ENCODE data around the gene TSPAN9. TPM values are rescaled to one million over a fixed set of nuclear protein-coding genes. Genes with fewer than 3 reads are reported as not detected.

The TSPAN9 gene
- total and polyA plus RNA-seq, 9 donors: 24.9 to 72.3 (median 55.7) TPM

- Histone ChIP-seq H3K36me3 (no peaks in the 10 kb centered on the region), H3K4me1 (ENCODE audit: insufficient read depth) (peaks cover 3% of the 10 kb centered on the region), H3K27ac (no peak overlapping the region), H3K4me3 (no peak overlapping the region), H3K27me3 (no peaks in the 10 kb centered on the region), H3K9me3 (no peaks in the 10 kb centered on the region)
- intact Hi-C loops (cut with DNase I): no loop called here
- WGBS, 3 donors: 66 to 69% (median 68%) methylated on average over 11 of the region's 11 CpGs
- TF ChIP-seq POLR2A (IDR thresholded peaks at IDR 0.05) (no peak), CTCF (IDR thresholded peaks at IDR 0.05) (no peak), EP300 (IDR thresholded peaks at IDR 0.05) (no peak)
- DNase-seq: peak in 2 of 5 donors; percentile 54 to 59
Measured at GRCh38 chr12:3049611-3050249, 27.4 kb upstream of the TSPAN9 start.

- Histone ChIP-seq H3K27ac (no peak overlapping the region), H3K27me3 (no peaks in the 10 kb centered on the region), H3K4me3 (no peak overlapping the region), H3K4me1 (ENCODE audit: insufficient read depth) (peaks cover 6% of the 10 kb centered on the region), H3K9me3 (no peaks in the 10 kb centered on the region), H3K36me3 (no peaks in the 10 kb centered on the region)
- intact Hi-C loops (cut with DNase I): no loop called here
- TF ChIP-seq CTCF (IDR thresholded peaks at IDR 0.05) (no peak), EP300 (IDR thresholded peaks at IDR 0.05) (no peak), POLR2A (IDR thresholded peaks at IDR 0.05) (no peak)
- 83 to 94% (median 89%) methylated on average over 7 of the region's 7 CpGs for WGBS, 3 donors
- no peak for DNase-seq
Measured at GRCh38 chr12:3054374-3054773, 22.8 kb upstream of the TSPAN9 start.

- peak overlapping the region in 1 of 2 donors; percentile 27 for H3K27ac ChIP-seq
- peak in 1 of 5 donors; percentile 61 for DNase-seq
- no peaks in the 10 kb centered on the region for H3K9me3 ChIP-seq
- WGBS, 3 donors: 17 to 40% (median 37%) methylated on average over 12 of the region's 12 CpGs
- peaks cover 6% of the 10 kb centered on the region for H3K4me1 ChIP-seq (ENCODE audit: insufficient read depth)
- no peaks in the 10 kb centered on the region for H3K36me3 ChIP-seq
- H3K4me3 ChIP-seq: no peak overlapping the region
- intact Hi-C loops (cut with DNase I): no loop called here
- H3K27me3 ChIP-seq: no peaks in the 10 kb centered on the region
- no peak for TF ChIP-seq CTCF (IDR thresholded peaks at IDR 0.05)
- no peak for TF ChIP-seq POLR2A (IDR thresholded peaks at IDR 0.05)
- no peak for TF ChIP-seq EP300 (IDR thresholded peaks at IDR 0.05)
Measured at GRCh38 chr12:3055026-3055703, 22.0 kb upstream of the TSPAN9 start.

- peak in 2 of 5 donors; percentile 60 to 66 for DNase-seq
- WGBS, 3 donors: 54 to 61% (median 59%) methylated on average over 8 of the region's 8 CpGs
- intact Hi-C loops (cut with DNase I): no loop called here
- no peaks in the 10 kb centered on the region for H3K9me3 ChIP-seq
- H3K27me3 ChIP-seq: no peaks in the 10 kb centered on the region
- H3K4me1 ChIP-seq (ENCODE audit: insufficient read depth): peaks cover 6% of the 10 kb centered on the region
- no peak for TF ChIP-seq POLR2A (IDR thresholded peaks at IDR 0.05)
- H3K4me3 ChIP-seq: no peak overlapping the region
- peak overlapping the region in 1 of 2 donors; percentile 27 for H3K27ac ChIP-seq
- H3K36me3 ChIP-seq: no peaks in the 10 kb centered on the region
Measured at GRCh38 chr12:3055704-3056467, 21.3 kb upstream of the TSPAN9 start.
